ENCODE results near the gene GMEB2. TPM values are rescaled to one million over a fixed set of nuclear protein-coding genes. Genes with fewer than 3 reads are reported as not detected.
"Not testable (repeated sequence)": the region's sequence is repeated elsewhere in the genome, so short reads cannot be mapped to it uniquely, and the experiment has no call there.

GMEB2 gene
- total RNA-seq, 1 donor from 2014 or later = 16.1 TPM

GRCh38 chr20:63642527-63643247 is 15.8 kb upstream of the GMEB2 start:
- Mint-ChIP-seq H3K27ac (no peak overlapping the region), H3K9me3 (no peaks in the 10 kb centered on the region), H3K36me3 (no peaks in the 10 kb centered on the region), H3K27me3 (ENCODE audit: low read depth) (no peaks in the 10 kb centered on the region), H3K4me1 (peaks cover 5% of the 10 kb centered on the region), H3K4me3 (peak overlapping the region; percentile 68)
- no peak for DNase-seq (ENCODE audit: low spot score in 2 of 2, unreplicated experiment in 2 of 2)
- no peak for TF ChIP-seq CTCF (IDR thresholded peaks at IDR 0.05; ENCODE audit: unreplicated experiment)

- H3K4me1 Mint-ChIP-seq = peaks cover 5% of the 10 kb centered on the region
- DNase-seq (ENCODE audit: low spot score in 2 of 2, unreplicated experiment in 2 of 2) = peak; percentile 88 to 95
- no peaks in the 10 kb centered on the region for H3K27me3 Mint-ChIP-seq (ENCODE audit: low read depth)
- H3K4me3 Mint-ChIP-seq = peak overlapping the region; percentile 56
- H3K36me3 Mint-ChIP-seq = no peaks in the 10 kb centered on the region
- peak; percentile 67 for TF ChIP-seq CTCF (IDR thresholded peaks at IDR 0.05; ENCODE audit: unreplicated experiment)
- H3K27ac Mint-ChIP-seq = no peak overlapping the region
- H3K9me3 Mint-ChIP-seq = no peaks in the 10 kb centered on the region
Measured at GRCh38 chr20:63641792-63642523, 15.1 kb upstream of the GMEB2 start.

GRCh38 chr20:63641146-63641791 is 14.4 kb upstream of the GMEB2 start:
- H3K4me3 Mint-ChIP-seq = no peak overlapping the region

GRCh38 chr20:63640686-63641085 is 13.8 kb upstream of the GMEB2 start:
- H3K9me3 Mint-ChIP-seq; H3K4me1 Mint-ChIP-seq; H3K4me3 Mint-ChIP-seq; DNase-seq (ENCODE audit: low spot score in 2 of 2, unreplicated experiment in 2 of 2); H3K27me3 Mint-ChIP-seq (ENCODE audit: low read depth); H3K27ac Mint-ChIP-seq; H3K36me3 Mint-ChIP-seq: not testable (repeated sequence)

More at GRCh38 chr20:63641146-63641791, 14.4 kb upstream of the GMEB2 start:
- no peak for DNase-seq (ENCODE audit: low spot score in 2 of 2, unreplicated experiment in 2 of 2)
- H3K27ac Mint-ChIP-seq = no peak overlapping the region
- no peak for TF ChIP-seq CTCF (IDR thresholded peaks at IDR 0.05; ENCODE audit: unreplicated experiment)
- H3K9me3 Mint-ChIP-seq = no peaks in the 10 kb centered on the region
- peaks cover 5% of the 10 kb centered on the region for H3K4me1 Mint-ChIP-seq
- no peaks in the 10 kb centered on the region for H3K36me3 Mint-ChIP-seq
- H3K27me3 Mint-ChIP-seq (ENCODE audit: low read depth) = no peaks in the 10 kb centered on the region

GRCh38 chr20:63640086-63640485 is 13.2 kb upstream of the GMEB2 start:
- no peak overlapping the region for H3K27ac Mint-ChIP-seq

More at GRCh38 chr20:63640086-63640485, 13.2 kb upstream of the GMEB2 start:
- no peak for DNase-seq (ENCODE audit: low spot score in 2 of 2, unreplicated experiment in 2 of 2)
- no peaks in the 10 kb centered on the region for H3K27me3 Mint-ChIP-seq (ENCODE audit: low read depth)
- no peak for TF ChIP-seq CTCF (IDR thresholded peaks at IDR 0.05; ENCODE audit: unreplicated experiment)
- H3K9me3 Mint-ChIP-seq = no peaks in the 10 kb centered on the region
- no peak overlapping the region for H3K4me3 Mint-ChIP-seq
- H3K36me3 Mint-ChIP-seq = no peaks in the 10 kb centered on the region
- peaks cover 5% of the 10 kb centered on the region for H3K4me1 Mint-ChIP-seq
